Adipocyte (in vitro differentiated cells): ENCODE data around the gene TAF11L4.
"Not testable (repeated sequence)": the region's sequence is repeated elsewhere in the genome, so short reads cannot be mapped to it uniquely, and the experiment has no call there.

Experiments used
- DNase-seq: peaks from one replicate; pipeline ENCODE4 v3.0.0-alpha.2; 2015; ENCODE audit warnings: low read depth
- H3K27me3 ChIP-seq: replicated peaks from 2 replicates; pipeline ENCODE4 v1.7.0; 2013; ENCODE audit warnings: mild to moderate bottlenecking, low read length, moderate library complexity; ENCODE audit not compliant: control insufficient read depth, insufficient read depth
- H3K36me3 ChIP-seq: 2 replicates; pipeline ENCODE4 v1.7.0; 2013; ENCODE audit warnings: low read length, mild to moderate bottlenecking, moderate library complexity; ENCODE audit not compliant: control insufficient read depth, insufficient read depth, severe bottlenecking
- H3K4me1 ChIP-seq: 2 replicates; pipeline ENCODE4 v1.7.0; 2013; ENCODE audit warnings: mild to moderate bottlenecking, low read length, moderate library complexity; ENCODE audit not compliant: control insufficient read depth, insufficient read depth
- H3K4me3 ChIP-seq: 2 replicates; pipeline ENCODE4 v1.7.0; 2013; ENCODE audit warnings: mild to moderate bottlenecking, low read length, moderate library complexity
- H3K9ac ChIP-seq: 2 replicates; pipeline ENCODE4 v1.7.0; 2013; ENCODE audit warnings: mild to moderate bottlenecking, low read length, moderate library complexity
- H3K9me3 ChIP-seq: 2 replicates; pipeline ENCODE4 v1.7.0; 2013; ENCODE audit warnings: mild to moderate bottlenecking, low read length, moderate library complexity; ENCODE audit not compliant: control insufficient read depth

The TAF11L4 gene

DNA sequence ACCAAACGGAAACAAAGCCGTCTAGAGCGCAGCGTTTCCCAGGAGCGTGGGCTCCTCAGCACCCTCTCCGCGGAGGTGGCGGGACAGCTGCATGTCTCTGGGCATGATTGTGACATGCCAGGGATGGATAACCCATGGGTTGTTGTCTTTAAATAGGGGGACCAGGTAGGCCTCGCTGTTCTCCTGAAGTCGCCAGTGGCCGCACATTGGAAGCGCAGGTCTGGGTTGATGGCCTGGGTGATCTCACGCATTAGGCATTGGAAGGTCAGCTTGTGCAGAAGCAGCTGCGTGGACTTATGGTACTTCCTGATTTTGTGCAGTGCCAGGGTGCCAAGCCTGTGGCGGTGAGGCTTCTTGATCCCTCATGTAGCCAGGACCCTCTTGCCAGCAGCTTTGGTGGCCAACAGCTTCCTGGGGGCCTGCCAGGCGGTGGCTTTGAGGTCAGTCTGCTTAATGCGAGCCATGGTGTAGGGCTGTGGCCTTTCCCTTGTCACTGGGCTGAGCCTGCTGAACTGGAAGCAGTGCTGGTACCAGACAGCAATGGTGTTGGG lies 9.8 kb upstream of the TAF11L4 start:
- Histone ChIP-seq H3K9ac (no peak overlapping the region), H3K36me3 (no peaks in the 10 kb centered on the region), H3K9me3 (no peaks in the 10 kb centered on the region), H3K27me3 (no peaks in the 10 kb centered on the region), H3K4me1 (no peaks in the 10 kb centered on the region), H3K4me3 (no peak overlapping the region)
- DNase-seq = no peak

DNA sequence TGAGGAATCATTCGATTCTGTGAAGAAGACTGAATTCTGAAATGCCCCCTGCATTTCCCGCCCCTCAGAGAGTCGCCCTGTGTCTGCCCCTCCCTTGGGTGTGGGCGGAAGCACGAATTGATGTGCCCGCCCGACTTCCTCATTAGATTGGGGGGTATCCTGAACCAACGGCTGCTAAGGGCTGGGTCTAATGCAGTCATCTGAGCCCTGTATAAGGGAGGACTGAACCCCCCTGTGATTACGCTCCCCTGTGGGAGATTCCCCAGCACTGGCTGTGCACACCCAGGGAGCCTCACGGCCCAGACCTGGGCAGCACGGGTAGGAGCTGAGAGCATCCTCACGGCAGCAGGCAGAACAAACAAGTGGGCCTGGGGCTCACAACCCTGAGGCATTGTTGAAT lies 4.1 kb upstream of the TAF11L4 start:
- H3K9ac ChIP-seq, DNase-seq, H3K36me3 ChIP-seq, H3K9me3 ChIP-seq, H3K4me1 ChIP-seq, H3K27me3 ChIP-seq, H3K4me3 ChIP-seq: not testable (repeated sequence)

DNA sequence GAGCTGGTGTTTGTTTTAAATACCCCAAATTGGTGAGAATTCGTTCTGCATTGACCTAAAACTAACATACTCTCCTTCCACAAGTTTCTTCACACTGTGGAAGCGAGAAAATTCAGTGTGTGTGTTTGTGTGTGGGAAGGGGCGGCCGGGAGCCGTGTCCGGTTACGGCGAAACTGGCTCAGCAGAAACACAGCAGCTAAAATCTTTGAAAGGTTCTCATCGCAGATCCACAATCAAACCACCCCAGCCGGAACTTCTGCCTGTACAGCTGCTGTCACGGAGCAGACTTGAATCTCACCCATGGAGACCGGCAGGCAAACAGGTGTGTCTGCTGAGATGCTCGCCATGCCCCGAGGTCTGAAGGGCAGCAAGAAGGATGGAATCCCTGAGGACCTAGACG lies 3.5 kb upstream of the TAF11L4 start, which contains the start of gene TAF11L3:
TSS of gene TAF11L3 (plus strand) at position 301 of the 400 bp plus-strand sequence.
- not testable (repeated sequence) for H3K4me1 ChIP-seq, DNase-seq, H3K36me3 ChIP-seq, H3K9me3 ChIP-seq, H3K9ac ChIP-seq, H3K4me3 ChIP-seq, H3K27me3 ChIP-seq

DNA sequence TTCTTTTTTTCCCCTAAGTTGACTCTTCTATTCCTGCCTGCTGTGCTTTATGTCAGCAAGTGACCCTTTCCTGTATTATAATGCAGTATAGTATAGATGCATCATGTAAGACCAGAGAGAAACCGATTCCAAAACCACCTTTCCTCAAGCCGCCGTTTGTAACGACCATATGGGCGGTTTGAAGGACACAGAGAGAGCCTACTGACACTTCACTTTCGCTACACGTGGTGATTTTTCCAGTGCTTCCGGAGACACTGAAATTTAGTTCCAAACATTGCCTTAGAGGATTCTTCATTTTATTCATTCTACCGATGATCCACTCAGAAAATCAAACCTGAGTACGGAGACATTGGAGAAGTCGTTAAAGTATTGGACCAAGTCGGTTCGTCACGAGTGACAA lies 2.1 kb upstream of the TAF11L4 start:
- not testable (repeated sequence) for DNase-seq, H3K4me1 ChIP-seq, H3K9ac ChIP-seq, H3K27me3 ChIP-seq, H3K36me3 ChIP-seq, H3K4me3 ChIP-seq, H3K9me3 ChIP-seq

DNA sequence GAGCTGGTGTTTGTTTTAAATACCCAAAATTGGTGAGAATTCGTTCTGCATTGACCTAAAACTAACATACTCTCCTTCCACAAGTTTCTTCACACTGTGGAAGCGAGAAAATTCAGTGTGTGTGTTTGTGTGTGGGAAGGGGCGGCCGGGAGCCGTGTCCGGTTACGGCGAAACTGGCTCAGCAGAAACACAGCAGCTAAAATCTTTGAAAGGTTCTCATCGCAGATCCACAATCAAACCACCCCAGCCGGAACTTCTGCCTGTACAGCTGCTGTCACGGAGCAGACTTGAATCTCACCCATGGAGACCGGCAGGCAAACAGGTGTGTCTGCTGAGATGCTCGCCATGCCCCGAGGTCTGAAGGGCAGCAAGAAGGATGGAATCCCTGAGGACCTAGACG lies 3.3 kb downstream of the TAF11L4 start, which contains the start of gene TAF11L5:
TSS of gene TAF11L5 (plus strand) at position 301 of the 400 bp plus-strand sequence.
- H3K36me3 ChIP-seq, H3K9me3 ChIP-seq, H3K27me3 ChIP-seq, H3K9ac ChIP-seq, H3K4me3 ChIP-seq, DNase-seq, H3K4me1 ChIP-seq: not testable (repeated sequence)

DNA sequence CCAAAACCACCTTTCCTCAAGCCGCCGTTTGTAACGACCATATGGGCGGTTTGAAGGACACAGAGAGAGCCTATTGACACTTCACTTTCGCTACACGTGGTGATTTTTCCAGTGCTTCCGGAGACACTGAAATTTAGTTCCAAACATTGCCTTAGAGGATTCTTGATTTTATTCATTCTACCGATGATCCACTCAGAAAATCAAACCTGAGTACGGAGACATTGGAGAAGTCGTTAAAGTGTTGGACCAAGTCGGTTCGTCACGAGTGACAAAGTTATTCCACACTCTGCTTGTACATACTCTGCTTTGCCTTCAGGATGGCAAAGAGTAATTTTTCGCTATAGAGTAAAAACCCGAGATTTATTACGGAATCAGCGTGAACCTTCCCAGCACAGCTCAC lies 4.9 kb downstream of the TAF11L4 start:
- not testable (repeated sequence) for H3K9me3 ChIP-seq, H3K36me3 ChIP-seq, DNase-seq, H3K9ac ChIP-seq, H3K4me1 ChIP-seq, H3K4me3 ChIP-seq, H3K27me3 ChIP-seq

DNA sequence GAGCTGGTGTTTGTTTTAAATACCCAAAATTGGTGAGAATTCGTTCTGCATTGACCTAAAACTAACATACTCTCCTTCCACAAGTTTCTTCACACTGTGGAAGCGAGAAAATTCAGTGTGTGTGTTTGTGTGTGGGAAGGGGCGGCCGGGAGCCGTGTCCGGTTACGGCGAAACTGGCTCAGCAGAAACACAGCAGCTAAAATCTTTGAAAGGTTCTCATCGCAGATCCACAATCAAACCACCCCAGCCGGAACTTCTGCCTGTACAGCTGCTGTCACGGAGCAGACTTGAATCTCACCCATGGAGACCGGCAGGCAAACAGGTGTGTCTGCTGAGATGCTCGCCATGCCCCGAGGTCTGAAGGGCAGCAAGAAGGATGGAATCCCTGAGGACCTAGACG lies 6.8 kb downstream of the TAF11L4 start, which contains the start of gene TAF11L6:
TSS of gene TAF11L6 (plus strand) at position 301 of the 400 bp plus-strand sequence.
- H3K9me3 ChIP-seq, H3K4me1 ChIP-seq, H3K4me3 ChIP-seq, H3K9ac ChIP-seq, DNase-seq, H3K27me3 ChIP-seq, H3K36me3 ChIP-seq: not testable (repeated sequence)
